Left renal cortex interstitium (tissue), 4 donors: Measurements from ENCODE around the gene TM4SF18. TPM values are rescaled to one million over a fixed set of nuclear protein-coding genes. Genes with fewer than 3 reads are reported as not detected.

Experiments used
- DNase-seq, 4 donors: peaks; one replicate each; pipeline ENCODE4 v3.0.0-alpha.2; 2013; ENCODE audit warnings: low read depth in 4 of 4, low spot score in 2 of 4, missing footprints in 1 of 4
- polyA plus RNA-seq, 4 donors: library from polyadenylated mRNA; unstranded; fragments of 120-200 nt; gene quantifications; one replicate each; pipeline ENCODE4 v1.2.1, GENCODE V29; 2013; ENCODE audit not compliant: insufficient read length in 4 of 4

Gene TM4SF18
- polyA plus RNA-seq, 4 donors, result 20.9 to 40.4 (median 25.9) TPM

- DNase-seq, result no peak
Observed at GRCh38 chr3:149291178-149291577, 42.3 kb downstream of the TM4SF18 start.

GRCh38 chr3:149288655-149289054 lies 44.8 kb downstream of the TM4SF18 start:
- DNase-seq, result no peak

GRCh38 chr3:149284034-149284433 lies 49.4 kb downstream of the TM4SF18 start:
- DNase-seq, result no peak

DNA sequence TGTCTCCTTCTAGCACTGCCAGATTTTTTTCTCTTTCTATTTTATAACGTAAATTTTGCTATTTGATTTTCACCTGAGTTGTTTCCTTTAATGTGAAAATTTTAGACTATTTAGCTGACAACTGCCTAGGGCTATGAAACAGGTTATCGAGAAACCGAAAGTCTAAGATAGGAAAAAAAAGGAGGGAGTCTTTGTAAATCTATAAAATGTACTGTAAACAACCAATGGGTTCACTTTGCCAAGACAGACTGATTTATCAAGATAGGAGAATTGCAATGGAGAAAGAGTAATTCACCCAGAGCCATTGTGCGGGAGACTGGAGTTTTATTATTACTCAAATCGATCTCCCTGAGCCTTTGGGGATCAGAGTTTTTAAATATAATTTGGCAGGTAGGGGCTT lies 50.0 kb downstream of the TM4SF18 start:
- no peak for DNase-seq

- DNase-seq, result no peak
Observed at GRCh38 chr3:149282836-149283235, 50.6 kb downstream of the TM4SF18 start.

DNA sequence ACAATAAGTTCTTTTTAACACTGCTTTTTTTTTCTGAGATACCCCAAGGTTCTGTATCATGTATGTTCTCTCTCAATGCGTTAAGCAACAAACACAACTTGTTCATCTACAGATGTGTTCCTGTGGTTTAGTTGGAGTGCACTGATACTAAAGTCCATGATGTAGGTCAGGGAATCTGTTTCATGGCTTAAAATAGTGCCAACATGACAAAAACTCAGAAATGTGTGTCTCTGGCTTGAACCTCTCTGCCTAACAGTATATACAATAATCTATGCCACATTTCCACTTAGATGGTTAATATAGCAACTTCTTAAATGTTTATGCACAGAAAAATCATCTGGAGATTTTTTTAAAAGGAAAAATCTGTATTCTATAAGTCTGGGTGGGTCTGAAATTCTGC lies 51.1 kb downstream of the TM4SF18 start:
- no peak for DNase-seq

GRCh38 chr3:149280671-149281349 lies 52.6 kb downstream of the TM4SF18 start:
- DNase-seq, result no peak

- no peak for DNase-seq
Observed at GRCh38 chr3:149278911-149279310, 54.5 kb downstream of the TM4SF18 start.

DNA sequence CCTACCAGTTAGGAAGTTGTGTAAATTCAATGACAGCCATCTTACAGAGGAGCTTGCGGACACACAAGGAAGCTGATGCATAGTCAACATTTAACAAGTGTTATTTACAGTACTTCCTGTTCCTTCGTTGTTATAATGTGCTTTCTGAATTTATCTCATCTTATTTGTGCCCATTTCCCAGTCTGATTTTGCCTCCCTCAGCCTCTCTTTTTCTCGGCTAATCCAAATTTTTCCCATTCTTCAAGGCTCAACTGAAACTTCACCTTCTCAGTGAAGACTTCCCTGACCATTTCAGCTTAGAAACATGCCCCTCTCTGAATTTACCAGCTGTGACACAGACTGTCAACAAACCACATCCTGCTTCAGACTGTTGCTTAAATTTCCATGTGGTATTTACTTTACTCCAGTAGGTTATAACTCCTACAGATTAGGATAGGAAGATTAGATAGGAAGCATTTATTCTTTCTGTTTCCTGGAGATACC lies 56.1 kb downstream of the TM4SF18 start:
- no peak for DNase-seq

DNA sequence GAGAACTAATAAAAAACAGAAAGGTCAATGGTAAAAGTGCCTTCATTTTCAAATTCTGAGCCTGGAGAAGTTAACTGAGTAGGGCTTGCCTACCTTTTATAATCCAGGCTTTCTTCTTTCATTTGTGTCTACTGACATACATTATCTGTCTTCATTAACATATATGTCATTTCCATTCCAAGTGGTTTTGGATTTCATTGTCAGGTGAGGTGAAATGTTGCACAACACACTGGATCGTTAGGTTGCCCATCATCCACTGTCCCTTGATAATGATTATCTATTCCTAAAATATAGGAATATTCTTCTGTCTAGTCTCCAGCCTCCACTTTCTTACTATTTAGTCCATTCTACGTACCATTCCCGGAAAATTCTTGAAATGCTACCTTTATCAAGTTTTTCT lies 56.8 kb downstream of the TM4SF18 start:
- no peak for DNase-seq

- no peak for DNase-seq
Observed at GRCh38 chr3:149274220-149274619, 59.2 kb downstream of the TM4SF18 start.

DNA sequence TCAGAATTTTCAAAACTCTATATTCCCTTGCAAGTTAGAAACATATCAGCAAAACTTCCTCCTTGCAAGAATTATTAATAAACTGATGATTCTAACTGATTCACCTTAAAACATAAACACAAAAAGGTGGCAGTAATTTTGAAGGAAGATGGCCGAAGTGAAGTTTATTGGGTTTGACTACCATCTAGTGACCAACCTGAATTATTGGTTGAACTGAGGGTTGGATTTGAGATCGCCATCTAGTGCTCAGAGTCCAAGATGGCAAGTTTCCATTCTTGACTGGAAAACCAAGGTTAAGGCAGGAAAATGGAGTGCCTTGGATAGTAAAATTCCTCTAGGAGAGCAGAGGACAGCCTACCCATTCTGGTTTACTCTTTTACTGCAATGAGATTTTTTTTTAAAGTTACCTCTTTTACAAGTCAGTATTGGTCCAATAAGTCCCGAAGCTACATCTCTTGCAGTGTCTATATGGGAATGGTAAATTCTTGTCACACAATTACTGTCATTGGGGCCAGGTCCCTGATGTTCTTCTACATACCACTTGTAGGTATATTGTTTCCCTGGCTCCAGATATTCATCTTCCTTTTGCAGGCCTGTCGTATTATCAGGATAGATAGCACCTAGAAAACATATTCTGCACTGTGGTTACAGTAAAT lies 60.2 kb downstream of the TM4SF18 start:
- DNase-seq, result peak; percentile 45 to 74 (median 49)

- DNase-seq, result no peak
Observed at GRCh38 chr3:149271669-149272068, 61.8 kb downstream of the TM4SF18 start.

DNA sequence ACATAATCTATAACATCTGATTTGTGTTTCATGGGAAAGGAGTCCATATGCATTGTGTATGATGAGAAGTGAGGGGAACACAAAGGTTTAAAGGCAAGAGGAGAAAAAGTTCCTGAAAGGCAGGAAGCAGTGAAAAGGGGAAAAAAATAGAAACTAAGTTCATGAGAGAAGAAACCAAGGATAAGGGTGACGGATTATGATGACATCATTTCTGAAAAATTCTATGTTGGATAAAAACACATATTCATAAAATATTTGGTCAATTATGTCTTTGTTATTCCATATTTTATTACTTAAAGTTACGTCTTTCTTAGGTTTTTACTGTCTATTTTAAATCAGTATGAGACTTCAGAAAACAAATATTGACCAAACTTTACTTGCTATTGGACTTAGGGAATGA lies 63.3 kb downstream of the TM4SF18 start:
- DNase-seq, result no peak

DNA sequence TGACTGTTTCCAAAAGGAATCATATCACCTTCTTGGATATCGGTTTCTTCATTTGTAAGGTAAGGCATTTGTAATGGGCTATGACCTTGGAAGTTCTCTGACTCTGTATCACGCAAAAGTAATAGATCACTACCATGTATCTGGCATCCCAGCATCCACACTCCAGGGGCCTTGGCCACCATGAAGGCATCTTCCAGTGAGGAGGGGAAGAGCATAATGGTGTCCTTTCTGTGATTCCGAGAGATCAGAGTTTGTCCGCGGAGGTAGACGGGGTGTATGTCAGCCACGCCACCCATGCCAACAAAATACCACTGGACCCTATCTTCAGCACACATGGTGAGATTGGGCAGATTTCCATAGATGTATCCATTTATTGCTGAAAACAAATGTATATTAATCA lies 63.7 kb downstream of the TM4SF18 start:
- DNase-seq, result no peak

Other genes with a start within 250 kb of the TM4SF18 start
- gene HLTF, start 247.1 kb downstream of the TM4SF18 start, polyA plus RNA-seq, result 10 to 100 TPM; 40.3 to 51.6 (median 44.7) TPM
- gene HPS3, start 204.0 kb downstream of the TM4SF18 start, polyA plus RNA-seq, result 10 to 100 TPM; 23.6 to 39.6 (median 32.8) TPM
- gene CP, start 111.8 kb downstream of the TM4SF18 start, polyA plus RNA-seq, result 1 to 10 TPM in 1 of 4 donors, under 1 TPM in 3; 0.47 to 1.8 (median 0.61) TPM
- gene TM4SF1, start 44.0 kb upstream of the TM4SF18 start, polyA plus RNA-seq, result 10 to 100 TPM; 51.6 to 76.7 (median 58.4) TPM
- 1 to 10 TPM; 1.4 to 5.2 (median 2.2) TPM for gene TM4SF4, start 141.1 kb upstream of the TM4SF18 start, polyA plus RNA-seq